Fibroblast of skin of left quadriceps (primary cell): ENCODE results near the gene IL12RB2.
"Not testable (repeated sequence)": the region's sequence is repeated elsewhere in the genome, so short reads cannot be mapped to it uniquely, and the experiment has no call there.

Source experiments
- DNase-seq, 2 experiments: peaks; one replicate each; pipeline ENCODE4 v3.0.0-alpha.2; 2013; ENCODE audit warnings: low read depth in 2 of 2

The IL12RB2 gene

DNA sequence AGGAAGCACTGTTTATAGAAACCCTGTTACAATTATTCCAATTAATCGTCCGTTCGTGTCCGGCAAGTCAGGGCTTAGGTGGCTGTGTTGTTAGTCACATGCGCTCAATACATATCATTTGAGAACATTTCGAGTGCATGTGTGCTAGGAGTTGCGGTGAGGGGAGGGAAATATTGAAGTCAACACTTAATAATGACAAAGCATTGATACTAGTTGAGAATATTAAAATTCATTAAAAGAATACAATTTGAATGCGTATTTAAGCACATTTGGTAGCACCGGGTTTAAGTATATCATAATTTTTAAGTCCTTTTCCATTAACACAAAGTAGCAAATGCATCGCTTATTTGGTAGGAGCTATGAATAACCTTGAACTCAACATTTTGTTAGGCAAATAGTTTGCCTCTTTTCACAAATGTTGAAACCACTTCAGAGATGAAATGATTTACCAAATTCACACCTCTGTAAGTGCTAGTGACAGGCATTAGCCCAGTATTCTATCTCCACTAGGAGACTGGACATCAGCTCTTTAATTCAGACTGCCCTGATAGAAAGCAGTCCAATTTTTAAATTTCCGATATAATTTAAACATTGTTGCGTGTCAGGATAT is 123.6 kb downstream of the IL12RB2 start:
- DNase-seq, result no peak

GRCh38 chr1:67431869-67432578 is 124.4 kb downstream of the IL12RB2 start:
- no peak for DNase-seq

DNA sequence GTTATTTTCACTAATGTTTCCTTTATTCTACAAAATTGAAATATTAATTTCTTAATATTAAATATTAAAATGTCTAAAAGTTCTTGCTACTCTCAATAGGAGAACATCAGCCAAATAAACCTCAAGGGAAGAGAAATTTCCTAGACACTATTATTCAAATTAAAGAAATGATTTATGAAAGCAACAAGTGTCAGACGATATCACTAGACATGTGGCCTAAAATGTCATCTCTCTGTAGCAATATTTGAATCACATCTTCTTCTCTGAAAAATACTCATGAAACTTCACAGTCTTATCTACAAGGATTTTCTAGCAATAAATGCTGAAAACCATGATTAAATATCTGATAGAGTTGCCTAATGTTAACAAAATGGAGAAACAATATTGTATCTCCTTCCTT is 125.1 kb downstream of the IL12RB2 start:
- DNase-seq, result no peak

- DNase-seq, result no peak
These were observed 126.2 kb downstream of the IL12RB2 start for GRCh38 chr1:67433837-67434236.

DNA sequence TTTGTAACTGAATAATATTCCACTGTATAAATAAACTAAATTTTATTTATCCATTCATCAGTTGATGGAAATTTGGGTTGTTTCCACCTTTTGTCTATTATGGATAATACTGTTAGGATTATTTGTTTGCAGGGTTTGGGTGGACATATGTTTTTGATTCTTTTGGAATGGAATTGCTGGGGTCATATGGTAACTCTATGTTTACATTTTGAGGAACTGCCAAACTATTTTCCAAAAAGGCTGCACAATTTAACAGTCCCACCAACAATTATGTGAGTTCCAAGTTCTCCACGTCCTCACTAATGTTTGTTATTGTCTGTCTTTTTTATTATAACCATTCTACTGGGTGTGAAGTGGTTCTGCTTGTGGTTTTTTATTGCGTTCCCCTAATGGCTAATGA is 126.8 kb downstream of the IL12RB2 start:
- peak; percentile 77 to 80 for DNase-seq

GRCh38 chr1:67436511-67437055 is 128.9 kb downstream of the IL12RB2 start:
- DNase-seq, result no peak

DNA sequence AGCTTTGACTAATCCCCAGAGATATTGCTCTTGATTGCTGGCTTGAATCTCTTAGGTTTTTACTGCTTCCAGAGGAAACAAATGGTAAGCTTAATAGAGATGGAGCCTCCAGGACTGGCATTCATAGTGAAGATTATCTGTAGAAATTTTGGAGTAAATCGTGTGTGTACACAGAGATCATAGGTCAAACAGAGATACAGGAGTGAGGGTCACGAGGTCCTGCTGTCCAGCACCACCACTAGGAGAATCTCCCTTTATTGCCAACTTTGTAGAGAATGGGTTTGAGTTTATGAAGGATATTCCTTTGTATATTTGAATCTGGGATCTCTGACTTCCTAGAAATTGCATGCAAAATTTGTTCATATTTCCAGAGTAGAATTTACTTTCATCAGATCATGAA is 130.3 kb downstream of the IL12RB2 start:
- no peak for DNase-seq

GRCh38 chr1:67439277-67440029 is 131.8 kb downstream of the IL12RB2 start:
- DNase-seq, result no peak

GRCh38 chr1:67440339-67440738 is 132.7 kb downstream of the IL12RB2 start:
- no peak for DNase-seq

DNA sequence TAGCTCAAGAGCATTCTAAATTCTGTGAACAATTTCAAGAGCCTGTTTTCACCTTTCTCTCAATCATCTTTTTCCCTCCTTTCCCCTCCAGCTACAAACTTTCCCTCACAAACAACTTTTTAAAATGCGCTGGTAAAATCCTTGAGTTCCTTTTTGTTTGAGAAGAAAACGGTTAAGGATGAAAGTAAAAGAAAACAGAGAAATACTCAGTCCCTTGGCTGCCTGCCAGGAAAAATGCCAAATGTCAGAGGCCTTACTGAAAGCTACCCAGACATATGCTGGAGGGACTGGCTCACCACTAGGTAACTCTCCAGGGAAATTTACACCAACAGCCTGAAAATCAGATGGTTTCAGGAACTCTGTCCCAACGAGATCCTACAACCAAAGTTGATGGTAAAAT is 133.5 kb downstream of the IL12RB2 start:
- no peak for DNase-seq

- DNase-seq, result no peak
These were observed 134.1 kb downstream of the IL12RB2 start for GRCh38 chr1:67441739-67442281.

DNA sequence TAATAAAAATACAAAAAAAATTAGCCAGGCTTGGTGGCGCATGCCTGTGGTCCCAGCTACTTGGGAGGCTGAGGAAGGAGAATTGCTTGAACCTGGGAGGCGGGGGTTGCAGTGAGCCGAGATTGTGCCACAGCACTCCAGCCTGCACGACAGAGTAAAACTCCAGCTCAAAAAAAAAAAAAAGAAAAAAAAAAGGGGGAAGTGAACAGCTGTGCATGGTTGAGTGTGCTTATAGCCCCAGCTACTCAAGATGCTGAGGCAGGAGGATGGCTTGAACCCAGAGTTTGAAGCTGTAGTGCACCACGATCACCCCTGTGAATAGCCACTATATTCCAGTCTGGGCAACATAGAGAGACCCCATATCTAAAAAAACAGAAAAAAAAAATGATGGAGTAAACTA is 138.3 kb downstream of the IL12RB2 start:
- DNase-seq, result not testable (repeated sequence)
